Measurements from ENCODE around the gene RHOF. TPM values are rescaled to one million over a fixed set of nuclear protein-coding genes. Genes with fewer than 3 reads are reported as not detected.
"Not testable (repeated sequence)": the region's sequence is repeated elsewhere in the genome, so short reads cannot be mapped to it uniquely, and the experiment has no call there.

Gene RHOF
- total and polyA plus RNA-seq, 7 donors = 1.4 to 4.8 (median 3.9) TPM

DNA sequence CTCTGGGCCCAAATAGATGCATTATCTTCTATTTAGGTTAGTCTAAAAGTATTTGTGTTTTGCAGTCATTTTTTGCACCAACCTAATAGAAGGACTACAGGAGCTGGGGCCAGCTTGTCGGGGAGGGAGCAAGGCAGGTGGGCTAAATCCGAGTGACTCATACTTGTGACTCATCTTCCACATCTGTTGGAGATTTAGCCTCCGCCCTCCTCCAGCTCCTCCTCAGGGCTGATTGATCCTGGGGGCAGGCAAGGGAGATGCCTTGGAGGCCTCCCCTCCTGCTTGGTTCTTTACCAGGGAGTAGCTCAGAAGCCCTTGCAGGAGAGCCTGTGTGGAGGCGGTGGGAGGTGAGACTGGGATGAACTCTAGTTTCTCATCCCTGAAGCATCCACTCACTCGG, 27.9 kb downstream of the RHOF start:
- Histone ChIP-seq H3K27ac (peak overlapping the region; percentile 41), H3K36me3 (ENCODE audit: insufficient read depth in 1 of 2, low read depth in 1 of 2) (peaks cover 0 to 9% of the 10 kb centered on the region in 2 donors), H3K4me3 (no peak overlapping the region), H3K27me3 (ENCODE audit: insufficient read depth in 3 of 3, low read length in 2 of 3) (no peaks in the 10 kb centered on the region), H3K9me3 (no peaks in the 10 kb centered on the region), H3K4me1 (peaks cover 39% of the 10 kb centered on the region)
- 55 to 75% (median 71%) methylated on average over 5 of the region's 5 CpGs for WGBS, 3 donors
- ATAC-seq = peak in 3 of 4 donors; percentile 25 to 38 (median 29)
- intact Hi-C loops (cut with DNase I) = no loop called here
- no peak for TF ChIP-seq CTCF (IDR thresholded peaks at IDR 0.05)
- no peak for DNase-seq

GRCh38 chr12:121764808-121765207, 28.7 kb downstream of the RHOF start:
- Histone ChIP-seq H3K36me3 (ENCODE audit: insufficient read depth in 1 of 2, low read depth in 1 of 2) (peaks cover 0 to 11% of the 10 kb centered on the region in 2 donors), H3K4me1 (peaks cover 39% of the 10 kb centered on the region), H3K27ac (no peak overlapping the region), H3K4me3 (no peak overlapping the region), H3K9me3 (no peaks in the 10 kb centered on the region), H3K27me3 (ENCODE audit: insufficient read depth in 3 of 3, low read length in 2 of 3) (no peaks in the 10 kb centered on the region)
- intact Hi-C loops (cut with DNase I) = no loop called here
- DNase-seq = no peak
- 90 to 95% (median 93%) methylated on average over 3 of the region's 3 CpGs for WGBS, 3 donors
- no peak for TF ChIP-seq CTCF (IDR thresholded peaks at IDR 0.05)
- no peak for ATAC-seq

- intact Hi-C loops (cut with DNase I) = no loop called here
- peaks cover 0 to 20% of the 10 kb centered on the region in 2 donors for H3K36me3 ChIP-seq (ENCODE audit: insufficient read depth in 1 of 2, low read depth in 1 of 2)
- H3K27me3 ChIP-seq (ENCODE audit: insufficient read depth in 3 of 3, low read length in 2 of 3) = no peaks in the 10 kb centered on the region
- TF ChIP-seq CTCF (IDR thresholded peaks at IDR 0.05) = no peak
- DNase-seq (peak in 1 of 2 donors; percentile 74), ATAC-seq (peak; percentile 76 to 93 (median 87))
- H3K4me3 ChIP-seq = no peak overlapping the region
- H3K4me1 ChIP-seq = peaks cover 28% of the 10 kb centered on the region
- 40 to 47% (median 41%) methylated on average over 6 of the region's 6 CpGs for WGBS, 3 donors
- peak overlapping the region; percentile 72 for H3K27ac ChIP-seq
- no peaks in the 10 kb centered on the region for H3K9me3 ChIP-seq
Observed at GRCh38 chr12:121762269-121762668, 31.2 kb downstream of the RHOF start.

DNA sequence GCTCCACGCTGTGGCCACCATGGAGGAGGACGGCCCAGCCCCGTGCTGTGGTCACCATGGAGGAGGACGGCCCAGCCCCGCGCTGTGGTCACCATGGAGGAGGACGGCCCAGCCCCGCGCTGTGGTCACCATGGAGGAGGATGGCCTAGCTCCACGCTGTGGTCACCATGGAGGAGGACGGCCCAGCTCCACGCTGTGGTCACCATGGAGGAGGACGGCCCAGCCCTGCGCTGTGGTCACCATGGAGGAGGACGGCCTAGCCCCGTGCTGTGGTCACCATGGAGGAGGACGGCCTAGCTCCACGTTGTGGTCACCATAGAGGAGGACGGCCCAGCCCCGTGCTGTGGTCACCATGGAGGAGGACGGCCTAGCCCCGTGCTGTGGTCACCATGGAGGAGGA, 35.0 kb downstream of the RHOF start:
- H3K9me3 ChIP-seq; H3K27ac ChIP-seq; H3K27me3 ChIP-seq (ENCODE audit: insufficient read depth in 3 of 3, low read length in 2 of 3); intact Hi-C loops (cut with DNase I); H3K4me3 ChIP-seq; ATAC-seq; DNase-seq: not testable (repeated sequence)
- Histone ChIP-seq H3K36me3 (ENCODE audit: insufficient read depth in 1 of 2, low read depth in 1 of 2) (peaks cover 0 to 15% of the 10 kb centered on the region in 2 donors), H3K4me1 (peaks cover 27% of the 10 kb centered on the region)
- WGBS, 3 donors = 96 to 97% (median 97%) methylated on average over 16 to 22 of the region's 22 CpGs

GRCh38 chr12:121755591-121755990, 37.9 kb downstream of the RHOF start:
- H3K9me3 ChIP-seq = no peaks in the 10 kb centered on the region
- 87 to 97% (median 92%) methylated on average over 3 of the region's 3 CpGs for WGBS, 3 donors
- no peak for TF ChIP-seq CTCF (IDR thresholded peaks at IDR 0.05)
- H3K4me1 ChIP-seq = peaks cover 13% of the 10 kb centered on the region
- H3K4me3 ChIP-seq = no peak overlapping the region
- H3K36me3 ChIP-seq (ENCODE audit: insufficient read depth in 1 of 2, low read depth in 1 of 2) = peaks cover 0 to 17% of the 10 kb centered on the region in 2 donors
- no peaks in the 10 kb centered on the region for H3K27me3 ChIP-seq (ENCODE audit: insufficient read depth in 3 of 3, low read length in 2 of 3)
- intact Hi-C loops (cut with DNase I) = no loop called here
- ATAC-seq (no peak), DNase-seq (no peak)
- H3K27ac ChIP-seq = no peak overlapping the region
